GM20000 (cell line): ENCODE results near the gene ALG2.

Source experiments
- DNase-seq: peaks from one replicate; pipeline ENCODE4 v3.0.0; 2012; ENCODE audit warnings: low spot score
- TF ChIP-seq, protein P1 (sequence below): IDR thresholded peaks from 2 replicates; pipeline ENCODE4 v1.5.1; 2012; ENCODE audit warnings: mild to moderate bottlenecking, control low read depth; ENCODE audit errors: extremely low read depth, missing control alignments

ALG2 gene, protein sequence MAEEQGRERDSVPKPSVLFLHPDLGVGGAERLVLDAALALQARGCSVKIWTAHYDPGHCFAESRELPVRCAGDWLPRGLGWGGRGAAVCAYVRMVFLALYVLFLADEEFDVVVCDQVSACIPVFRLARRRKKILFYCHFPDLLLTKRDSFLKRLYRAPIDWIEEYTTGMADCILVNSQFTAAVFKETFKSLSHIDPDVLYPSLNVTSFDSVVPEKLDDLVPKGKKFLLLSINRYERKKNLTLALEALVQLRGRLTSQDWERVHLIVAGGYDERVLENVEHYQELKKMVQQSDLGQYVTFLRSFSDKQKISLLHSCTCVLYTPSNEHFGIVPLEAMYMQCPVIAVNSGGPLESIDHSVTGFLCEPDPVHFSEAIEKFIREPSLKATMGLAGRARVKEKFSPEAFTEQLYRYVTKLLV

GRCh38 chr9:99221621-99222415 lies at the start of gene ALG2, which contains the start of gene SEC61B:
Gene ALG2, minus strand, starts transcription at chr9:99221942. Its CDS starts 48 bp downstream, at chr9:99221894.
Gene SEC61B, plus strand, starts transcription at chr9:99222282. Its CDS starts 82 bp downstream, at chr9:99222364.
- TF ChIP-seq, protein P1, sequence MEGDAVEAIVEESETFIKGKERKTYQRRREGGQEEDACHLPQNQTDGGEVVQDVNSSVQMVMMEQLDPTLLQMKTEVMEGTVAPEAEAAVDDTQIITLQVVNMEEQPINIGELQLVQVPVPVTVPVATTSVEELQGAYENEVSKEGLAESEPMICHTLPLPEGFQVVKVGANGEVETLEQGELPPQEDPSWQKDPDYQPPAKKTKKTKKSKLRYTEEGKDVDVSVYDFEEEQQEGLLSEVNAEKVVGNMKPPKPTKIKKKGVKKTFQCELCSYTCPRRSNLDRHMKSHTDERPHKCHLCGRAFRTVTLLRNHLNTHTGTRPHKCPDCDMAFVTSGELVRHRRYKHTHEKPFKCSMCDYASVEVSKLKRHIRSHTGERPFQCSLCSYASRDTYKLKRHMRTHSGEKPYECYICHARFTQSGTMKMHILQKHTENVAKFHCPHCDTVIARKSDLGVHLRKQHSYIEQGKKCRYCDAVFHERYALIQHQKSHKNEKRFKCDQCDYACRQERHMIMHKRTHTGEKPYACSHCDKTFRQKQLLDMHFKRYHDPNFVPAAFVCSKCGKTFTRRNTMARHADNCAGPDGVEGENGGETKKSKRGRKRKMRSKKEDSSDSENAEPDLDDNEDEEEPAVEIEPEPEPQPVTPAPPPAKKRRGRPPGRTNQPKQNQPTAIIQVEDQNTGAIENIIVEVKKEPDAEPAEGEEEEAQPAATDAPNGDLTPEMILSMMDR, result no peak
- peak; percentile 96 for DNase-seq

- no peak for DNase-seq
- TF ChIP-seq, protein P1, result no peak
Measured at GRCh38 chr9:99270491-99270890, 48.7 kb upstream of the ALG2 start.

DNA sequence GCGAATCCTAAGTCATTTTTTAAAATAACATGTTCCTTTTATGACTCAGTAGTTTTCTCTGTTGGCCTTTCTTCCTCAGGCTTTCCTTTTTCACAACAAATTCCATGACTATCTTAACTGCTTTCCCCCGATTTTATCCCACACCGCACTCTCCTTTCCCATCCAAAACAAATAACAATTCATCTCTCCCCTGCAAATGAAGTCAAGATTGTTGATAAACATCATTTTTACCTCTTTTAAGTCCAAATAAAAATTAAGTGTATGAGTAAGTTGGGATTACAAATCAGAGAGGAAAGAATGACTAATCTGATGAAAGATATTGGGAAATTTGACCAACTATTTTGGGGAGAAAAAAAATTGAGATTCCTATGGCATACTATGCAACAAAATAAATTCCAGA lies 47.7 kb upstream of the ALG2 start:
- TF ChIP-seq, protein P1, result no peak
- no peak for DNase-seq

DNA sequence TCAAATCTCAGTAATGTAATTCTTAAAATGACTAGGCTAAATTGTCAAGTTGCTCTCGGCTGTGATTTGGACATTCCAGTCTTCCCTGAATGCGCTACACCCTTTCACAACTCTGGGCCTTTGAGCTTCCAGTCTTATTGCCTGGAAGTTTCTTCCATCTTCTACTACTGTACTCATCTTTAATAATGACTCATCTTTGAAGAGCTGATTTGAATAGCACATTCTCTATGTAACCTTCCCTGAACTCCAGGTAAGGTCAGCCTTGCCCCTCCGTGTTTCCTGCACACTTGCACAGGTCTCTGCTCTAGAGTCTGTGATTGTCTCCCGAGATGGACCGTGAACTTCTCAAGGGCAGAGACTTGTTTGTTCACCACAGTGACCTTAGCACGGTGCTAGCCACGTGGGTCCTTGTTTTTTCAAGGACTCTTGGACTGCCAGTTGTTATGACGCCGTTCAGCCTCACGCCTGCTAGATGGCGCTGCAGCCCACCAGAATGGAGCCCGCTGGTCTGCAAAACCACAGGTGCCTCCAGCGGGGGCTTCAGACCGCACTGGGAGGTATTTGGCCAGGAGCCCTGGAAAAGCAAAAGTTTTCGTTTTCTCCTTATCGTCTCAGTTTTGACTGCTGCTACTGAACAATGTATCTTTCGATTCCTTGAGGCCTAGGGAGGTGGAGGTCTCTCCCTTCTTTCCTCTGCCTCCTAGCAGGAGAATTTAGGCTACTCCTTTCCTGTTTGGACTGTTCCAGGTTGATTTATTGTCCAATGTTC lies 44.7 kb upstream of the ALG2 start:
- TF ChIP-seq, protein P1, result peak; percentile 76
- peak; percentile 56 for DNase-seq

- DNase-seq, result no peak
- TF ChIP-seq, protein P1, result no peak
Measured at GRCh38 chr9:99265691-99266090, 43.9 kb upstream of the ALG2 start.

DNA sequence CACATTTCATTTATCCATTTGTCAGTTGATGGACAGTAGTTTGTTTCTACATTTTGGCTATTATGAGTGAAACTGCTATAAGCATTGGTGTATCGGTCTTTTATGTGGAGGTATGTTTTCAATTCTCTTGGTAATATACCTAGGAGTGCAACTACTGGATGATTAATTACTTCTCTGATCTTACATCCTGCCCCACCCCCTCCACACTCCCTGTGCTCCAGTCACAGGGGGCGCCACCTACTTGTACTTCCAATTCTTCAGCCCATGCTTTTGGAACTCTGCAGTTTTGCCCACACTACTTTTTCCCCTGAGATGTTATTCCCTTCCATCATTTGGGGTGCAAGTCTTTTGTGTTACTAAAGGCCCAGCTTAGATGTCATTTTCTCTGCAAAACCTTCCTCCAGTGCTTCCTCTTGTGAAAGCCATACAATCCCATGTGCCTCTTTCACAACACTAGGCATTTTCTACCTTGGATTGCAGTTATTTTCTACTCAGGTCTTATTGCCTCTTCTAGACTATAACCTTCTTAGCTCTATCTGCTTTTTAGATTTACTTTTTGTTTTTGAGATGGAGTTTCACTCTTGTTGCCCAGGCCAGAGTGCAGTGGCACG lies 42.4 kb upstream of the ALG2 start:
- TF ChIP-seq, protein P1, result no peak
- DNase-seq, result no peak
